ENCODE data around the gene TAL2.
A peak's percentile ranks its signal among the peaks of the same experiment; 100 is the strongest.

DNA sequence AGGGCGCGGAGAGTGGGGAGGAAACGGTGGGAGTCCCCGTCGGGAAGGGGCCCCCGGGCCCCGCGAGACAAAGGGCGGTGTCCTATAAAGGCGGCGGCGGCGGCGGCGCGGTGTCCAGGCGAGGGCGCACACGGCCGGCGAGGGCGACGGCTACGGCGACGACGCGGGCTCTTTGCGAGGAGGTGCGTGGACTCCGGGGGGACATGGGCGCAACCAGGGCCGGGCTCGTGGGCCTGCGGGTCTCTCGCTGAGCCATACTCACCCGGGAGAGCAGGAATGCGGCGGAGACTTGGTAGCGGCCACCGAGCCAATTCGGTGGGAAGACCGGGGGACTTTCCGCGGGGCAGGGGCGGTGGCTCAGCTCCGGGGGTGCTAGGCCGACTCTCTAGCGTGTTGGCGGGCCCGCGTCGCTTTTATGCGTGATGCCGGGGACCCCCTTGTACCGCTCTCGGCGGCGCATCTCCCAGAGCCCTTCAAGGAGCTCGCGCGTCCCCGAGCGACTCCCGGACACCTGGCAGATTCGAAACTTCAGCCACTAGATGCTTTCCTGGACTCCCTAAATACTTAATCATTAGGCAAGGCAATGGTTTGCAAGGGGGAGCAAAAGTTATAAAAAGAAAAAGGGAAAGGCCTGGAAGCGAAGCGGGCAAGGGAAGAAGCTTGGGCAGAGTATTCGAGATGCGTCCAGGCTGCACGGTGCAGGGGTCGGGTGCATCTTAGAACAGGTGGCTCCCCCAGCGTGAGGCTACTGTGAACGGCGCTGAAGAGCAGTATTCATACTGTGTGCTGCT is 5.9 kb upstream of the TAL2 start:
- TF ChIP-seq, protein P1, sequence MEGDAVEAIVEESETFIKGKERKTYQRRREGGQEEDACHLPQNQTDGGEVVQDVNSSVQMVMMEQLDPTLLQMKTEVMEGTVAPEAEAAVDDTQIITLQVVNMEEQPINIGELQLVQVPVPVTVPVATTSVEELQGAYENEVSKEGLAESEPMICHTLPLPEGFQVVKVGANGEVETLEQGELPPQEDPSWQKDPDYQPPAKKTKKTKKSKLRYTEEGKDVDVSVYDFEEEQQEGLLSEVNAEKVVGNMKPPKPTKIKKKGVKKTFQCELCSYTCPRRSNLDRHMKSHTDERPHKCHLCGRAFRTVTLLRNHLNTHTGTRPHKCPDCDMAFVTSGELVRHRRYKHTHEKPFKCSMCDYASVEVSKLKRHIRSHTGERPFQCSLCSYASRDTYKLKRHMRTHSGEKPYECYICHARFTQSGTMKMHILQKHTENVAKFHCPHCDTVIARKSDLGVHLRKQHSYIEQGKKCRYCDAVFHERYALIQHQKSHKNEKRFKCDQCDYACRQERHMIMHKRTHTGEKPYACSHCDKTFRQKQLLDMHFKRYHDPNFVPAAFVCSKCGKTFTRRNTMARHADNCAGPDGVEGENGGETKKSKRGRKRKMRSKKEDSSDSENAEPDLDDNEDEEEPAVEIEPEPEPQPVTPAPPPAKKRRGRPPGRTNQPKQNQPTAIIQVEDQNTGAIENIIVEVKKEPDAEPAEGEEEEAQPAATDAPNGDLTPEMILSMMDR (IDR thresholded peaks at IDR 0.05): peak in 2 of 5 experiments; percentile 10 to 27
- TF ChIP-seq EP300 (IDR thresholded peaks at IDR 0.05): no peak
- TF ChIP-seq POLR2A (IDR thresholded peaks at IDR 0.05): no peak

Measured in tibial nerve (tissue), 4 donors.